DMS53 (cell line): ENCODE measurements around the gene MYO7A.

ENCODE experiments used
- DNase-seq: peaks from one replicate; lab custom pipeline; 2025; lab: John Stamatoyannopoulos, UW

MYO7A gene

DNA sequence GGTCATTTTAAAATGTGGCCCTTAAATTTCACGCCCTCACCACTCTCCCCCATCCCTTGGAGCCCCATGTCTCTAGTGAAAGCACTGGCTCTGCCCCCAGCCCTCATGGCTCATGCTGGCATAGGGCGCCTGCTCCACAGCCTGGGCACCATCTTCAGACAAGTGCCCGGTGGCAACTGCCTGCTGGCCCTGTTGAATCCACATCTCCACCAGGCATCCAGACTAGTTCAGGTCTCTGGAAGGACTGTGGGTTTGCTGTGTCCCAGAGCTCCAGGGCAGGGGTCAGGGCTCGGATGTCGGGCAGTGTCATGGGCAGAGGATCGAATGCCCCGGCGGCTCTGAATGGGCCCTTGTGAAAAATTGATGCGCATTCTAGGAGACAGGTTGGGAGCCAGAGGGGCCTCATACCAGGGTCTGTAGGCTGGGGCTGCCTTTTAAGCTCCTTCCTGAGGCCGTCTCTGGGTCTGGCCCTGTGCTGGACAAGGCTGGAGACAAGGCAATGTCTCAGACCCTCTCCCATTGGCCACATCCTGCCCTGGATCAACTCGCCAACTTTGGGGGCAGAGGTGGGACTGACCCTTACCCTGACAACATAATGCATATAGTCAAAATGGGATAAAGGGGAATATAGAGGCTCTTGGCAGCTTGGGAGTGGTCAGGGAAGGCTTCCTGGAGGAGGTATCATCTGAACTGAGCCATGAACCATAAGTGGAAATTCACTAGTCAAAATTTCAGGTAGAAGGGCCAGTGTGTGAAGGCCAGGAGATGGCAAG lies 1.2 kb downstream of the MYO7A start:
- DNase-seq: no peak

DNA sequence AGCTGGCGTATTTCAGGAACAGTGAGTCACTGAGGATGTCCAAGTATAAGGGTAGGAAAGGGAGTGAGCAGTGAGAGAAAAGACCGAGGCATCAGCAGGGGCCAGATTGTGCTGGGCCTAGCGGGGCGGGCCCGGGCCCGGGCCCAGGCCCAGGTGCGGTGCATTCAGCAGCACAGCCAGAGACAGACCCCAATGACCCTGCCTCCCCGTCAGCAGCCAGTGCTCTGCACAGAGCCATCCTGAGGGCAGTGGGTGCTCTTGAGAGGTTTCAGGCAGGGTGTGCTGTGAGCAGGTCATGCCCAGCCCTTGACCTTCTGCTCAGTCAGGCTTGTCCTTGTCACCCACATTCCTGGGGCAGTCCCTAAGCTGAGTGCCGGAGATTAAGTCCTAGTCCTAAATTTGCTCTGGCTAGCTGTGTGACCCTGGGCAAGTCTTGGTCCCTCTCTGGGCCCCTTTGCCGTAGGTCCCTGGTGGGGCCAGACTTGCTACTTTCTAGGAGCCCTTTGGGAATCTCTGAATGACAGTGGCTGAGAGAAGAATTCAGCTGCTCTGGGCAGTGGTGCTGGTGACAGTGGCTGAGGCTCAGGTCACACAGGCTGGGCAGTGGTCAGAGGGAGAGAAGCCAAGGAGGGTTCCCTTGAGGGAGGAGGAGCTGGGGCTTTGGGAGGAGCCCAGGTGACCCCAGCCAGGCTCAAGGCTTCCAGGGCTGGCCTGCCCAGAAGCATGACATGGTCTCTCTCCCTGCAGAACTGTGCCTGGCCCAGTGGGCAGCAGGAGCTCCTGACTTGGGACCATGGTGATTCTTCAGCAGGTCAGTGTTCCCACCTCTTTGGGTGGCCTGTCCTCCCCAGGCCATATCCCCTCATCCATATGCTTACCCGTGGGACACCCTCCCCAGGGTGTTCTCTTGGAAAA lies 2.1 kb downstream of the MYO7A start:
- no peak for DNase-seq

DNA sequence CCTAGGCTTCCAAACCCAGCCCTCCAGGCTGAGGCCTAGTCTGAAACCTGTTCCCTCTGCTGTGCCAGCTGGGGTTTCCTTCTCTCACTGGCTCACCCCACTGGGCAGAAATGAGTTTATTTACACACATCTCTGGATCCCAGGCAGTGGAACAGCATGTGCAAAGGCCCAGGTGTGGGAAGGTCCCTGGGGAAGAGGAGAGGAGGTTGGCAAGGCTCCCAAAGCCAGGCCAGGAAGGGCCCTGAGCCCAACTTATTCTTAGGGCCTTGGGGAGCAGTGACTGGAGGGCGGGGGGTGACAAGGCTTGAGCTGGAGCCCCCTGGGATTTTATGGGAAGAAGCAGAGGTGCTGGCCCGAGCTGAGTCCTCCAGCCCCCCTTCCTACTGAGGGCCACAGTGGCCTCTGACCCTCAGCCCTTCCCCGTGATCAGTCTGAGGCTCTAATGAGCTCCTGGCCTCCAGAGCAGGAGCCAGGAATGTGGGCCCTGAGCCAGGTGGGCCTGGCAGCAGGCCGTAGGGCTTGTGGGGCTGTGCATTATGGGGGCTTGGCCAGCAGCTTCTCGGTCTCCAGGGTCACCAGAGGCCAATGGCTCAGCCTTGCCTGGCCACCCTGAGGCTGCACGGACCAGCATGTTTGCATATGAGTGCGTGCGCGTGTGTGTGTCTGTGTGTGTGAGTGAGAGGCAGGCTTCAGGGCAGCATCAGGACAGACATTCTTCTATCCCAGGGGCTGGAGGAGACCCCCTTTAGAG lies 2.9 kb downstream of the MYO7A start:
- DNase-seq: no peak

DNA sequence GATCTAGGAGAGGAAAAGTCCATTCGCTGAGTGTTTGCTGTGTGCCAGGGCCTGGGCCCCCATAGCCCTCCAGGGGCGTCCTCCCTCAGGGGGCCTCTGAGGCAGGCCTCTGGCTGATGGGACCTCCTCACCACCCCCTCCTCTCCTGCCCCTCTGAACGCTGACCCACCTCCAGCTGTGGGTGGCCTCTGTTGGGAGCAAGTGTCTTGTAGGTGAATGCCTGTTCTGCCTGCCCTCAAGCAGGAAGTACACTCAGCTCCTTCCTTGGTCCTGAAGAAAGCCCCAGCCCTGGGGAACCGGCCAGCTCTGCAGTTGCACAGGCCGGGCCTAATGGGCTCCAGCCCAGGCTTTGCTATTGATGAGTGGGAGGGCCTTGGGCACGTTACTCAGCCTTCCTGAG lies 3.5 kb downstream of the MYO7A start:
- DNase-seq: no peak

DNA sequence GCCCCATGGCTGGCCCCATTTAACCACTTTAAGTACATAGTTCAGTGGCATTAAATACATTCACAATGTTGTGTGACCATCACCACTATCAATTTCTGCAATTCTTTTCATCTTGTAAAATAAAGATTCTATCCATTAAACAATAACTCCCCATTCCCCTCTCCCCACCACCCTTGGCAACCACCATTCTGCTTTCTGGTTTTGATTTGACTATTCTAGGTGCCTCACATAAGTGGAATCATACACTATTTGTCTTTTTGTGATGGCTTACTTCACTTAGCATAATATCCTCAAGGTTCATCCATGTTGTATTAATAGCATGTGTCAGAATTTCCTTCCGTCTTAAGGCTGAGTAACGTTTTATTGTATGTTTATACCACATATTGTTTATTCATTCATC lies 7.0 kb downstream of the MYO7A start:
- no peak for DNase-seq

DNA sequence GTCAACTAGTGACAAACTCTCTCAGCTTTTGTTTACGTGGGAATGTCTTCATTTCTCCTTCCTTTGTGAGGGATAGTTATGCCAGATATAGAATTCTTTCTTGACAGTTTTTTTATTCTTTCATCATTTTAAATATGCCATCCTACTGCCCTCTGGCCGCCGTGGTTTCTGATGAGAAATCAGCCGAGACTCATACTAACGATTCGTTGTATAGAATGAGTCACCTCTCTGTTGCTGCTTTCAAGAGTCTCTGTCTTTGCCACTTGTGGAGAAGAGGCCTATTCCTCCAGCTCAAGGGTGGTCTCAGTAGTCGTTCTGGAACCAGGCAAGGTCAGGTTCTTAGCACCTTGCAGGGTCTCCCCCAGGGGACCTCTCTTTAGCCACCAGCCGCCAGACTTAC lies 8.0 kb downstream of the MYO7A start:
- DNase-seq: no peak

DNA sequence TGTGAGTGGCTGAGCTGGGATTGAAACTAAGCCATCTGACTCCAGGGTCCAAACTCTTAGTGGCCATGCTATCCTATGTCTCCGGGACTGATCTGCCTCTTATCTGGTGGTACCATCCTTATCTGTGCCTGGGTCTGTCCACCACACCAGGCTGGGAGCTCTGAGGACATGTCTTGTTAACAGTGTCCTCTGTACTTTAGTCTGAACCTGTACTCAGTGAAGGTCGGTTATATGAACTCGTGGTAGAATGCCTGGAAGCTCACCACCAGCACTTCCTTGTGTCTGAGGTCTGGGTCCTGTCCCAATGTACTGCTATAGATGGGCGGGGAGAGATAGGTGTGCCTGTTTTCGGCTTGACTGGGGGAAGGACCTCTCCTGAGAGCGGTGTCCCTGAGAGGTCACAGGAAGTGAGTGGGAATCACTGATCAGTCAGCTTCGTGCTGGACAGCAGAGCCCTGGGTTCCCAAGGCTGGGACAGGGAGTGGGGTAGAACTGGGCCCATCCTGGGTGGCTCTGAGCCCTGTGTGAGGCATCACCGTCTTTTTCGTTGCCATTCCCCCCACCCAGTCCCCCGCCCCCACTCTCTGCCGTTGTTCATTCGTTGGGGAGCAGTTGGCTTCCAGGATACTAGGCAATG lies 8.9 kb downstream of the MYO7A start:
- no peak for DNase-seq

DNA sequence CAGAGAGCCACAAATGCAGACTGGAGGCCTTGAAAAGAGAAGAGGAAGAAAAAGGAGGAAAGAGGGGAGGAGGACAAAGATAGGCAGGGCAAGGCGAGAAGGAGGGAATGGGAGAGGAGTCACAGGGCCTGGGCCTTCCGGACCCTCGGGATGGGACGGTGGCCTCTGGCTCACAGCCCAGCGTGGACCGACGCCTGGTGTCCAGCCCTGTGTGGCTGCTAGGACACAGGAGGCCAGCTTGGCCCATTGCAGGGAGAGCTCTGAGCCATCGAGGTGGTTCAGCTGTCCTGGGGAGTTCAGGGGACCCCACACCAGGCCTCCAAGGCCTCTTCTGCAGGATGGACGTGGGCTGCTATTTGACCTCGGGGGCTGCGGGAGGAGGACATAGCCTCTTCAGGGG lies 9.4 kb downstream of the MYO7A start:
- DNase-seq: no peak

DNA sequence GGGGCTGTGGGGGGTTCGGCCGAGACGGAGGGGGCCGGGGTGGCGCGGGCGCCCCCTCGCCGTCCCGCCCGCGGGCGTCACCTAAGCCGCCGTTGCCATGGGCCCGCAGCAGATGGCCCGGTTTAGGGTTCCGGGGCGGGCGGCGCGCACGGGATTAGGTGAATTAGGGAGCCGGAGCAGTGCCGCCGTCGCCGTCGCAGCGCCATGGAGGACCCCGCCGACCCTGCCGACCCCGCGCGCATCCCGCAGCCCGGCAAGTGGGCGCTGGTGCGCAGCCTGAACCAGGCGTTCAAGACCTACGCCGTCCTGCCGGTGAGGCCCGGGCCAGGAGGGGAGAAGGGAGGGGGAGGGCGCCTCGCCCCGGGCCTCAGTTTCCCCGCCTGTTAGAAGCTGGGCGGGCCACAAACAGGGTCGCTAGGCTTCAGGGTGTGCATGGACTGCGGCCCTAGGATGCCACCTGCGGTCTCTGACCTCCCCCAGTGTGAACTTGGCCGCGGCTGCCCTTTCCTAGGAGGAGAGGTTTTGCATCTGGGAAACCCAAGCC lies 10.1 kb downstream of the MYO7A start:
- no peak for DNase-seq

DNA sequence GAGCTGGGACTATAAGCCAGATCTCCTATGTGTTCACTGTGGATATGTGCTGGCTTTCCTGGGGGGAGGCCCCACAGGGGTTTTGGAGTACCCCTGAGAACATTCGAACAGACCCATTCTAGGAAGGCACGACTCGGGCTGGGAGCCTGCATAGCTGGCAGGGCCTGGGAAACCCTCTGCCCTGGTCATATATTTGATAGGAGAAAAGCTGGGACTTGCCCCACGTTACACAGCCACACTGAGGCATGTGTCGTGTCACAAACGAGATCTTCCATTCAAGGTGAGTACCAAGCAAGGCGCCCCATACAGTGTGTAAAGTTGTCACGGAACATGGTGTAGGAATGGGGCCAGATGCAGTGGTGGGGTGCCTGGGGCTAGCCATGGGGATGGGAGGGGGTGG lies 11.2 kb downstream of the MYO7A start:
- DNase-seq: no peak

DNA sequence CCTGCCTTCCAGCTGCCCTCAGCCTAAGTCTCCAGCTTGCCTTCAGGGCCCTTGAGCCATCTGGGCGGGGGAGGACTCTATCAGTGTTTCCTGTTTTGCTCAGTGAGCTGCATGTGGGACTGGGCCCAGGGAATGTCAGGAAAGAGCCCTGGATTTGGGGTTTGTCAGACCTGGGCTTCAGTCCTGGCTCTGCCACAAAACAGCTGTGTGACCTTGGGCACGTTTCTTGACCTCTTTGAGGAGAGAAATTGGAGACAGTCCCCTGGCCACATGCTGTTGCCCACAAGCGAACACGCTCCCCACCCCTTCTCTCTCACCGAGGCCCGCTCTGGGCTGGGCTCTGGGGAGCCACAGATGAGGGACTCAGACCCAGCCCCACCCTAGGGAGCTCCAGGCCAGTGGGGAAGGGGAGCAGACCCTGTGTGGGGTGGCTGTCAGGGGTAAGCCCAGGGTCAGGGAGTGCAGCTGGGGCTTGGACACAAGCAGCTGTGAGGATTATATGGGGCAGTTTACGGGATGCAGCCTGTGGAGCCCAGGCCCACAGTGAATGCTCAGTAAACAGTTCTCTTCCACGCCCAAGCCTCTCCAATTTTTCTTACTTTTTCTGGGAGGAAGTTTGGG lies 12.3 kb downstream of the MYO7A start:
- DNase-seq: peak; percentile 79

DNA sequence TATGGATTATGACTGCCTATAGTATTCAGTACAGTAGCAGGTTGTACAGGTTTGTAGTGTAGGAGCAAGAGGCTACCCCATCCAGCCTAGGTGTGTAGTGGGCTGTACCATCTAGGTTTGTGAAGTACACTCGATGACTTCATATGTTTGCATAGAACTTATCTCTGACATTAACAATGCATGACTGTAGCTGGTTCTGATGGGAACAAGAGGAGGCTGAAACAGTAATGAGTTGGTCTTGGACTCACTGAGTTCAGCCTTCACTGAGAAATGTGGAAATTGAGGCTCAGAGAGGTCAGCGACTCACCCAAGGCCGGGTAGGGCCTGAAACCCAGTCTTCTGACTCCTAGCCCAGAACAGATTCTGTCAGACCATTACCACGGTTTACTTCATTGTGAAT lies 13.0 kb downstream of the MYO7A start:
- DNase-seq: peak; percentile 100

DNA sequence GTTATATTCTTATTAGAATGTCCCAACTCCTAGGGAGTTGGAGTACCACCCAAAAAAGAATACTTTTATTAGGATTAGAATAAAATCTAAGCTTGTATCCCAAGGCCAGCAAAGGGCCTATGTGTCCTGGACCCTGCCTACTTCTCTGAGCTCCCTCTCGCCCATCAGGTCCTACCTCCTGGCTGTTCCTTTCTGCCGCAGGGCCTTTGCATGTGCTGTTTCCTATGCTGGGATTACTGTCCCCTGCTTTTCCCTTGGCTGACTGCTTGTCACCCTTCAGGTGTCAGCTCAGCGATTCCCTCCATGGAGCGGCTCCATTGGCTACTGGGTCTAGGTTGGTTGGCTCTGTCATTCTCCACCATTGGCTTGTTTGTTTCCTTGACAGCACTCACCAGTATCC lies 13.4 kb downstream of the MYO7A start:
- peak; percentile 54 for DNase-seq

DNA sequence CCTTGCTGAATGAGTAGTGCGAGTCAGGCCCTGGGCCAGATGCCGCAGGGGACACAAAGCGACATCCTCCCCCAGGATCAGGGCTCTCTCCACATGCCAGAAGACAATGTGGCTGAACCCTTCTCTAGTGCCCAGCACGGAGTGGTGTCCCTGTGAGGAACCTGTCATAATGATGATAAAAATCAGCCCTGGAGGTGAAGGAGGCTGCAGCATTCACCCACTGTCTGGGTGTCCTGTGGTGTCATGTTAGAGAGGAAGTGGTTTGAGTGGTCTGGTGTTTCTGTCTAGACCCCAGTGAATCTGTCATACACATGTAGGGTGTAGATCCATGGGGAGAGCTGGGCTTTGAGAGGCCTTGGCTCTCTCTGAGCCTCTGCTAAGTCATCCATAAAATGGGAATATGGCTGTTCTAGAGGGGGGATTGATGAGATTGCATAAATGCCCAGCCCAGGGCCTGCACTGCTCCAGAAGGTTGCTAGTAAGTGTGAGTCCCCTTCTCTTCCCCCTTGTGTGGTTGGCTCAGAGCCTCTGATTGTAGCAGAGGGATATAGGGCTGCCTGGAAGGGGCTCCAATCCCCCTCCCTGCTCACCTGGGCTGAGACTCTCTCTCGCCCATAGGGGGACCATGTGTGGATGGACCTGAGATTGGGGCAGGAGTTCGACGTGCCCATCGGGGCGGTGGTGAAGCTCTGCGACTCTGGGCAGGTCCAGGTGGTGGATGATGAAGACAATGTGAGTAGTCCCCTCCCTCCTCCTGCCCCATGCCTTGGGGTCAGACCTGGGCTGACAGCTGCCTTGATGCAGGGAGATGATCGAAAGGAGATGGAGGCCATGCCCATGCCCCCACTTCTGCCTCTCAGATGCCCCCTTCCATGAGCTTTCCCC lies 14.3 kb downstream of the MYO7A start:
- no peak for DNase-seq

DNA sequence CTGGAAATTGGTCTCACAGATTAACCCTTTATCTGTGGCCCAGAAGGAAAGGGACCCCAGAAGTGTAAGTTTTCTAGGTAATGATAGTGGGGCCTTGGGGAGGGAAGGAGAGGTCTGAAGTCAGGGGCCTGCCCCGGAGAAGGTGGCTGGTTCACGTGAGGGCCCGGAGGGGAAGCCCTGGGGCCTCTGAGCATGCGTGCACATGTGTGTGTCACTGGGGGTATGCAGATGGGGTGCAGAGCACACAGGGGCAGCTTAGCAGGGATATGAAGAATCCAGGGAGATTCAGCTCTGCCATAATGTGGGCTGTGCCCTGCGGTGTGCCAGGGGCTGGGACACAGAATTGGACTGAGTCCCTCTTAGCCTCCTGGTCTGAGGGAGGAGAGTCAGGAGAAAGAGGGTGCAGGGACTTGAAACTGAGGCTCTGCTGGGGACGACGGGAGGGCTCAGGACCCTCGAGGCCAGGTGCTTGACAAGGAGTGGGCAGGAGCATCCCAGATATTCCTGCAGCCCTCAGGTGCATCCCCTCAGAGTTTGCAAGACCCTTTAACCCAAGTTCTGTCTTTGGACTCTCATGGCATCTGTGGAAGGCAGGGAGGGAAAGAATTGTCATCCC lies 15.5 kb downstream of the MYO7A start:
- no peak for DNase-seq

DNA sequence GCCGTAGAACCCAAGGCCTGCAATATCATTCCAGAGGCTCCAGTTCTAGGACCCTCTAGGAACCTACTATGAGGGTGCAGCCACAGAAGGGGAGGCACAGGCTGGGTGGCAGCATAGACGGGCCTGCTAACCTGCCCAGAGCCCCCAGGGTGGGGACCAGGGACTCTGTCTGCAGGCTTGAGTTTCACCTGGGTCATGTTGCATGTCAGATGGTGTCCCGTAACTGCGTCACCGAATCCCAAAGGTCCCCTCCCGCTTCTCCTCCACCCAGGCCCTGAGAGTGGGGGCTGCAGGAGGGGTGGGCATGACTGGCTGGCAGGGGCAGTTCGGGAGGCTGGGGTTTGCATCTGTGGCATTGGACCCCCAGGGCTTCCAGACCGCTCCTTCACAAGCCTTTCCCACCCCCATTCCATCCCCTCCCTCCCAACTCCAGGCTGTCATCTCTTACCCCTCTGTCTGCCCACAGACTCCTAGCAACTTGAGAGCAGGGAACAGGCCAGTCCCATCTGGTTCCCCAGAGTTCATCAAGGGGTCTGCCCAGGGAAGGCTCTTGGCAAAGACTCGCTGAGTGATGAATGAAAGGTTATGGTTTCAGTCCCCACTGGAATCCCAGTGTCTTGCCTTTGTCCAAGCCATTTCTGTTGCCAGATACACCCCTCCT lies 16.3 kb downstream of the MYO7A start:
- DNase-seq: no peak

DNA sequence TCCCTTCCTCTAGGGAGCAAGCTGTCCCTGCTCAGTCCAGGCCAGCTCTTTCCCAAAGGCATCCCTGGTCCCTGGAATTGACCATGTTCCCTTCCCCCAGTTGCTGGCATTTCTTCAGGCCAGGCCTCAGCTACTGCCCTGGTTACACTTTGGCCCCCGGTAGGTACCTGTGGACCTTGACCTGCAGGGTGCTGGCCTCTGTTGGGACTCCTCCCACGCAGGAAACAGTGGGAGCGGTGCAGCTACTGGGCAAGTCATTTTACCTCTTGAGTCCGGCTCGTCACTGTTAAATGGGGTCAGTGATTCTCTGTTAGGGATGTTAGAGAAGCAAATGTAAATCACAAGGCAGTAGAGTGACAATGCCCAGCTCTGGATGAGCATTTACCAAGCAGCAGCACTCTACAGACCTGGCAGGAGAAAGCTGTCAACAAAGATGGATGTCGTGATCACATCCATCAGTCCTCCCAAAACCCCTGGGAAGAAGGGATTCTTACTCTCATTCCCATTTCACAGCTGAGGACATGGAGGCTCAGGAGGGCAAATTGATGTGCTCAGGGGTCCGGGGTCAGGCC lies 16.9 kb downstream of the MYO7A start:
- DNase-seq: peak; percentile 43

DNA sequence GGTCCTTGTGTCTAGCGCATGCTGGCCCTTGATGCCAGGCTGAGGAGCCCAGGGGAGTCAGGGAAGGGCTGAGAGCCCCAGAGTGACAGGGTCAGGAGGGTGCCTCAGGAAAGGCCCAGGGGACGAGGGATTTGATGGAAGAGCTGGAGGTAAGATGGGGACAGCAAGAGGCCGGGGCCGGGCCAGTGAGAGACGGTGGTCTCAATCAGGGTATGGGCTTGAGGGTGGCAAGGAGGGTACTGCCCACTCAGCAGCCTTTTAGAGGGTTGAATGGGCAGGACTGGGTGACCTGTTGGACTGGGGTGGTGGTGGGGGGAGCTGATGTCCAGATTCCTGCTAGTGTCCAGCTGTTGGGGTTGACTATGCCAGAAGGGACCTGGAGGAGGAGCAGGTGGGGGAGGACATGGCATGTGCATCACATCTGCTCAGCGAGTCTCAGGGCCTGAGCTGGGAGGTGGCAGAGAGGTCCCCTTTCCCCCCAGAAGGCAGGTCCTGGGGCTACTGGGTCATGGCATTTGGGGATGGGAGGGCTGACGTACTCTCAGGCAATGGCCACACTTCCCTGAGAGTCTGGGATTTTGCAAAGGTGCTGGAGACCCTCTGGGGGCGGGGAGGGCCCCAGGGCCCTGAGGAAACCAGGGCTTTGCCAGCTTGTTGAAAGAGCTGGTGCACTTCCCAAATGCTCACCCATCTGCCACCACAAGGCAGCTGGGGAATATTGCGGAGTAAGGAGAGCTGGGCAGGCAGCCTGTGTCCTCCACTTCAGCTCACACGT lies 18.4 kb downstream of the MYO7A start:
- no peak for DNase-seq
